GM23338 (cell line): ENCODE data around the gene MARCHF2. TPM values are rescaled to one million over a fixed set of nuclear protein-coding genes. Genes with fewer than 3 reads are reported as not detected.

Source experiments
- ATAC-seq: fragments of 200-7000 bp; cut with Tn5 transposase; 3 replicates; pipeline ENCODE4 v1.9.1; 2020
- DNase-seq: peaks from one replicate; pipeline ENCODE4 v3.0.0-alpha.2; 2015; ENCODE audit warnings: low spot score
- H2AFZ ChIP-seq: fragments of 200-600 bp; sonication (generic); 2 replicates; pipeline ENCODE4 v1.8.0; 2016; ENCODE audit warnings: antibody characterized with exemption, mild to moderate bottlenecking, moderate library complexity
- H3F3A ChIP-seq: fragments of 200-600 bp; sonication (generic); replicated peaks from 2 replicates; pipeline ENCODE4 v1.8.0; 2017; ENCODE audit warnings: antibody characterized with exemption, mixed run types, low read depth
- H3K27ac ChIP-seq: fragments of 200-600 bp; sonication (generic); 2 replicates; pipeline ENCODE4 v1.6.1; 2016; ENCODE audit warnings: low read depth
- H3K27me3 ChIP-seq: fragments of 200-600 bp; sonication (generic); 2 replicates; pipeline ENCODE4 v1.8.0; 2016; ENCODE audit warnings: mild to moderate bottlenecking, mixed run types, moderate library complexity; ENCODE audit not compliant: insufficient read depth
- H3K36me3 ChIP-seq: fragments of 200-600 bp; sonication (generic); 2 replicates; pipeline ENCODE4 v1.8.0; 2016; ENCODE audit warnings: mild to moderate bottlenecking; ENCODE audit not compliant: insufficient read depth
- H3K4me1 ChIP-seq: fragments of 200-600 bp; sonication (generic); 2 replicates; pipeline ENCODE4 v1.8.0; 2016; ENCODE audit warnings: mild to moderate bottlenecking, moderate library complexity; ENCODE audit not compliant: insufficient read depth
- H3K4me2 ChIP-seq: fragments of 200-600 bp; sonication (generic); 2 replicates; pipeline ENCODE4 v1.7.1; 2017; ENCODE audit warnings: mixed run types
- H3K4me3 ChIP-seq: fragments of 200-600 bp; sonication (generic); 2 replicates; pipeline ENCODE4 v1.6.1; 2016; ENCODE audit warnings: mixed run types
- H3K79me2 ChIP-seq: fragments of 200-600 bp; sonication (generic); replicated peaks from 2 replicates; pipeline ENCODE4 v1.8.0; 2017; ENCODE audit warnings: mild to moderate bottlenecking; ENCODE audit not compliant: insufficient read depth
- H3K9me2 ChIP-seq: fragments of 200-600 bp; sonication (generic); 2 replicates; pipeline ENCODE4 v1.8.0; 2017; ENCODE audit not compliant: insufficient read depth
- H4K20me1 ChIP-seq: fragments of 200-600 bp; sonication (generic); replicated peaks from 2 replicates; pipeline ENCODE4 v1.8.0; 2017; ENCODE audit warnings: mild to moderate bottlenecking; ENCODE audit not compliant: insufficient read depth
- H3K27ac Mint-ChIP-seq: 2 replicates; pipeline ENCODE4 v1.8.0; 2020; ENCODE audit warnings: inconsistent platforms, mild to moderate bottlenecking, moderate library complexity, mixed read lengths
- H3K27me3 Mint-ChIP-seq: 3 replicates; pipeline ENCODE4 v1.8.0; 2022; ENCODE audit warnings: low read depth, mild to moderate bottlenecking, moderate library complexity, mixed read lengths, inconsistent platforms; ENCODE audit not compliant: insufficient read depth, poor library complexity
- H3K36me3 Mint-ChIP-seq: 3 replicates; pipeline ENCODE4 v1.8.0; 2021; ENCODE audit warnings: low read depth, mild to moderate bottlenecking, inconsistent platforms, moderate library complexity, mixed read lengths
- H3K4me1 Mint-ChIP-seq: 3 replicates; pipeline ENCODE4 v1.8.0; 2020; ENCODE audit warnings: mild to moderate bottlenecking, inconsistent platforms, mixed read lengths
- H3K4me3 Mint-ChIP-seq: 3 replicates; pipeline ENCODE4 v1.8.0; 2021; ENCODE audit warnings: moderate library complexity, mild to moderate bottlenecking, inconsistent platforms, mixed read lengths
- H3K9me3 Mint-ChIP-seq: 3 replicates; pipeline ENCODE4 v1.8.0; 2020; ENCODE audit warnings: moderate library complexity, mild to moderate bottlenecking, inconsistent platforms, mixed read lengths
- CREB1 ChIP-seq: fragments of 250-450 bp; sonication (Bioruptor Pico); IDR thresholded peaks from 2 replicates; pipeline ENCODE4 v1.5.0; 2020; ENCODE audit warnings: low read depth, mild to moderate bottlenecking, moderate library complexity
- CTCF ChIP-seq, 2 experiments: fragments of 200-600 bp in 1 of 2; sonication (generic) in 1 of 2; conservative IDR thresholded peaks; 2 replicates each; pipeline versions ENCODE4 v1.5.1 to v1.6.1; 2016 to 2017; ENCODE audit warnings: antibody characterized with exemption in 2 of 2, low read depth in 2 of 2, mild to moderate bottlenecking in 2 of 2, moderate library complexity in 1 of 2
- ETS1 ChIP-seq: IDR thresholded peaks from 2 replicates; pipeline ENCODE4 v1.6.1; 2016; ENCODE audit warnings: antibody characterized with exemption
- EZH2 ChIP-seq: fragments of 200-600 bp; sonication (generic); IDR thresholded peaks from one replicate; pipeline ENCODE4 v1.8.0; 2017; ENCODE audit warnings: antibody characterized with exemption, mild to moderate bottlenecking, low read depth; ENCODE audit not compliant: unreplicated experiment
- EZH2phosphoT487 ChIP-seq: fragments of 200-600 bp; sonication (generic); IDR thresholded peaks from one replicate; pipeline ENCODE4 v1.8.1; 2018; ENCODE audit warnings: antibody characterized with exemption; ENCODE audit not compliant: unreplicated experiment
- JUNB ChIP-seq: IDR thresholded peaks from one replicate; pipeline ENCODE4 v1.6.1; 2016; ENCODE audit warnings: antibody characterized with exemption; ENCODE audit not compliant: unreplicated experiment
- NANOG ChIP-seq: IDR thresholded peaks from 2 replicates; pipeline ENCODE4 v1.6.1; 2016; ENCODE audit warnings: antibody characterized with exemption, borderline replicate concordance
- POLR2AphosphoS5 ChIP-seq: IDR thresholded peaks from 2 replicates; pipeline ENCODE4 v1.6.1; 2016; ENCODE audit warnings: antibody characterized with exemption, low read depth
- STAT1 ChIP-seq: IDR thresholded peaks from one replicate; pipeline ENCODE4 v1.6.1; 2016; ENCODE audit warnings: antibody characterized with exemption; ENCODE audit not compliant: unreplicated experiment
- ZNF114 ChIP-seq: fragments of 250-450 bp; sonication (Bioruptor Pico); IDR thresholded peaks from 2 replicates; pipeline ENCODE4 v1.5.0; 2020; ENCODE audit warnings: mild to moderate bottlenecking, moderate library complexity
- ZNF331 ChIP-seq: fragments of 250-450 bp; sonication (Bioruptor Pico); IDR thresholded peaks from 2 replicates; pipeline ENCODE4 v1.5.0; 2020; ENCODE audit warnings: low read depth, mild to moderate bottlenecking, moderate library complexity
- ZNF462 ChIP-seq: fragments of 250-450 bp; sonication (Bioruptor Pico); IDR thresholded peaks from 2 replicates; pipeline ENCODE4 v1.5.0; 2020; ENCODE audit warnings: mild to moderate bottlenecking, moderate library complexity
- polyA plus RNA-seq: library from polyadenylated mRNA; unstranded; fragments of >200 nt; fragmentation: Nextera tagmentation; extraction: Ambion mirVana; gene quantifications from 2 replicates; pipeline ENCODE4 v1.2.1, GENCODE V29; 2016
- total RNA-seq: library from RNA; depleted of rRNA; stranded (reverse); fragments of >200 nt; shearing (Covaris generic); gene quantifications from 2 replicates; pipeline ENCODE4 v1.2.3, GENCODE V29; 2014

The MARCHF2 gene
- total and polyA plus RNA-seq, 2 experiments from 2014 or later, result 18.9 to 50.1 TPM

GRCh38 chr19:8429826-8430225 lies 16.7 kb downstream of the MARCHF2 start:
- Histone ChIP-seq H3K36me3 (no peaks in the 10 kb centered on the region), H3F3A (no peaks in the 10 kb centered on the region), H3K9me2 (no peaks in the 10 kb centered on the region), H4K20me1 (no peaks in the 10 kb centered on the region), H3K4me1 (no peaks in the 10 kb centered on the region), H3K79me2 (no peaks in the 10 kb centered on the region), H3K4me2 (no peak overlapping the region), H3K27ac (no peak overlapping the region), H3K27me3 (no peaks in the 10 kb centered on the region), H3K4me3 (no peak overlapping the region), H2AFZ (no peak overlapping the region)
- Mint-ChIP-seq H3K27ac (no peak overlapping the region), H3K36me3 (no peaks in the 10 kb centered on the region; the same call in none of the 3 replicates), H3K4me1 (no peaks in the 10 kb centered on the region), H3K27me3 (peaks cover 11% of the 10 kb centered on the region), H3K9me3 (no peaks in the 10 kb centered on the region), H3K4me3 (no peak overlapping the region)
- ATAC-seq (no peak), DNase-seq (no peak)
- TF ChIP-seq CREB1 (CRISPR knock-in tag) (no peak), EZH2 (no peak), EZH2phosphoT487 (no peak), ZNF462 (no peak), ZNF114 (no peak), CTCF (conservative IDR thresholded peaks at IDR 0.05; ENCODE audit: low read depth in 2 of 2) (no peak), POLR2AphosphoS5 (no peak), NANOG (no peak), JUNB (no peak), STAT1 (no peak), ETS1 (no peak), ZNF331 (CRISPR knock-in tag) (no peak)
